Measurements from ENCODE around the gene EPHA1.

- TF ChIP-seq, protein P1, sequence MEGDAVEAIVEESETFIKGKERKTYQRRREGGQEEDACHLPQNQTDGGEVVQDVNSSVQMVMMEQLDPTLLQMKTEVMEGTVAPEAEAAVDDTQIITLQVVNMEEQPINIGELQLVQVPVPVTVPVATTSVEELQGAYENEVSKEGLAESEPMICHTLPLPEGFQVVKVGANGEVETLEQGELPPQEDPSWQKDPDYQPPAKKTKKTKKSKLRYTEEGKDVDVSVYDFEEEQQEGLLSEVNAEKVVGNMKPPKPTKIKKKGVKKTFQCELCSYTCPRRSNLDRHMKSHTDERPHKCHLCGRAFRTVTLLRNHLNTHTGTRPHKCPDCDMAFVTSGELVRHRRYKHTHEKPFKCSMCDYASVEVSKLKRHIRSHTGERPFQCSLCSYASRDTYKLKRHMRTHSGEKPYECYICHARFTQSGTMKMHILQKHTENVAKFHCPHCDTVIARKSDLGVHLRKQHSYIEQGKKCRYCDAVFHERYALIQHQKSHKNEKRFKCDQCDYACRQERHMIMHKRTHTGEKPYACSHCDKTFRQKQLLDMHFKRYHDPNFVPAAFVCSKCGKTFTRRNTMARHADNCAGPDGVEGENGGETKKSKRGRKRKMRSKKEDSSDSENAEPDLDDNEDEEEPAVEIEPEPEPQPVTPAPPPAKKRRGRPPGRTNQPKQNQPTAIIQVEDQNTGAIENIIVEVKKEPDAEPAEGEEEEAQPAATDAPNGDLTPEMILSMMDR (IDR thresholded peaks at IDR 0.05), result no peak
- TF ChIP-seq POLR2A (IDR thresholded peaks at IDR 0.05), result no peak
- TF ChIP-seq EP300 (IDR thresholded peaks at IDR 0.05), result no peak
Measured at GRCh38 chr7:143387156-143387975, 21.3 kb downstream of the EPHA1 start.

All from tibial nerve (tissue), 4 donors.